ENCODE results near the gene GRM7.

GRCh38 chr3:6861625-6862000 is 698 bp downstream of the GRM7 start:
- no peak for TF ChIP-seq CTCF (conservative IDR thresholded peaks at IDR 0.05; ENCODE audit: low read length)
- TF ChIP-seq EZH2phosphoT487 (IDR thresholded peaks at IDR 0.05; ENCODE audit: borderline replicate concordance, low read depth, low read length), result no peak
